Thymus (tissue), 11 donors: Measurements from ENCODE around the gene DELE1. TPM values are rescaled to one million over a fixed set of nuclear protein-coding genes. Genes with fewer than 3 reads are reported as not detected.
"Not testable (repeated sequence)": the region's sequence is repeated elsewhere in the genome, so short reads cannot be mapped to it uniquely, and the experiment has no call there.

Experiments
- DNase-seq, 9 donors: peaks; one replicate each; pipeline ENCODE4 v3.0.0-alpha.2; 2013; ENCODE audit warnings: low spot score in 9 of 9, low read depth in 6 of 9, missing footprints in 1 of 9
- H3K27ac ChIP-seq, 2 donors: one replicate each; pipeline ENCODE4 v1.5.1; 2013; ENCODE audit warnings: control low read depth in 1 of 2, low read depth in 1 of 2, low read length in 1 of 2, mild to moderate bottlenecking in 1 of 2, moderate library complexity in 1 of 2
- H3K27me3 ChIP-seq, 2 donors: one replicate each; pipeline ENCODE4 v1.5.1; 2013; ENCODE audit warnings: low read length in 1 of 2; ENCODE audit not compliant: control insufficient read depth in 2 of 2, insufficient read depth in 1 of 2
- H3K36me3 ChIP-seq, 2 donors: one replicate each; pipeline ENCODE4 v1.5.1; 2013; ENCODE audit warnings: low read length in 1 of 2, mild to moderate bottlenecking in 1 of 2, moderate library complexity in 1 of 2; ENCODE audit not compliant: control insufficient read depth in 2 of 2, insufficient read depth in 2 of 2
- H3K4me1 ChIP-seq, 2 donors: one replicate each; pipeline ENCODE4 v1.5.1; 2013; ENCODE audit warnings: low read length in 2 of 2; ENCODE audit not compliant: control insufficient read depth in 2 of 2, insufficient read depth in 2 of 2
- H3K4me3 ChIP-seq, 2 donors: one replicate each; pipeline ENCODE4 v1.5.1; 2013; ENCODE audit warnings: low read length in 2 of 2, control low read depth in 1 of 2, mild to moderate bottlenecking in 1 of 2
- H3K9me3 ChIP-seq, 2 donors: one replicate each; pipeline ENCODE4 v1.5.1; 2013; ENCODE audit warnings: low read length in 1 of 2, mild to moderate bottlenecking in 1 of 2; ENCODE audit not compliant: control insufficient read depth in 2 of 2, insufficient read depth in 1 of 2
- WGBS: extraction: QIAGEN DNeasy Blood & Tissue Kit; methylation state at CpG from one replicate; pipeline ENCODE4 v1.1.7; 2013; 5-methylcytosine and 5-hydroxymethylcytosine counted together
- polyA plus RNA-seq: library from polyadenylated mRNA; stranded (reverse); fragments of 200-250 nt; gene quantifications from one replicate; pipeline ENCODE4 v1.2.3, GENCODE V29; 2013
- total RNA-seq: library from RNA; stranded (reverse); fragments of 120-200 nt; gene quantifications from one replicate; pipeline ENCODE4 v1.2.4, GENCODE V29; 2013
- donor health status: healthy.

DELE1 gene
- total and polyA plus RNA-seq, 2 donors: 41.5 to 42.3 TPM

- 17% methylated on average over 13 of the region's 13 CpGs for WGBS
- Histone ChIP-seq H3K9me3 (peaks cover 0 to 3% of the 10 kb centered on the region in 2 donors), H3K4me3 (no peak overlapping the region), H3K36me3 (no peaks in the 10 kb centered on the region), H3K4me1 (peaks cover 7 to 14% of the 10 kb centered on the region in 2 donors), H3K27ac (peak overlapping the region in 1 of 2 donors; percentile 31), H3K27me3 (peaks cover 50 to 80% of the 10 kb centered on the region in 2 donors)
- no peak for DNase-seq
Measured at GRCh38 chr5:141882594-141883183, 41.0 kb upstream of the DELE1 start.

GRCh38 chr5:141883184-141883891, 40.3 kb upstream of the DELE1 start:
- Histone ChIP-seq H3K36me3 (no peaks in the 10 kb centered on the region), H3K4me1 (peaks cover 7 to 12% of the 10 kb centered on the region in 2 donors)
- WGBS: 5% methylated on average over 35 of the region's 35 CpGs

DNA sequence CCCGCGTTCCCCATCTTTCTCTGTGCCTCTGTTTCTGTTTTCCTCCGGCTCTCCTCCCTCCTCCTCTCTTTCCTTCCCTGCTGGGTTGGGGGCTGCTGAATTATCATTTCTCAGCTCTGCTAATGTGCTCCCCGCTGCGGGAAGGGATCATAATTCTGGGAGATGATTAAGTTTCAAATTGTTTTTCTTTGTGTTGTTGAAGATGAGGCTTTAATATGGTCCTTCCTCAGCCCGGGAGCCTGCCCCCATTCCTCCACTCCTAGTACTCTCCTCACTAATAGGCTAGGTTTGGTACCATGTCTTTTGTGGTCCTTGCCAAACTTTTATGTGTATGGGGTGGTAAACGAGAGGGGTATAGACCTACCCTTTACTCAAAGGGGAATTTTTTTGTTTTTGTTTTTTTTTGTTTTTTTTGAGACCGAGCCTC, 39.8 kb upstream of the DELE1 start:
- 36% methylated on average over 8 of the region's 8 CpGs for WGBS
- H3K27me3 ChIP-seq: peaks cover 39 to 70% of the 10 kb centered on the region in 2 donors

More at GRCh38 chr5:141883184-141883891, 40.3 kb upstream of the DELE1 start:
- DNase-seq: peak in 1 of 9 donors; percentile 14
- Histone ChIP-seq H3K4me3 (no peak overlapping the region), H3K9me3 (peaks cover 0 to 3% of the 10 kb centered on the region in 2 donors), H3K27me3 (peaks cover 45 to 75% of the 10 kb centered on the region in 2 donors), H3K27ac (no peak overlapping the region)

GRCh38 chr5:141889282-141889871, 34.3 kb upstream of the DELE1 start:
- DNase-seq: no peak

More for the DNA sequence above, 39.8 kb upstream of the DELE1 start:
- Histone ChIP-seq H3K36me3 (no peaks in the 10 kb centered on the region), H3K27ac (no peak overlapping the region), H3K4me1 (peaks cover 2 to 8% of the 10 kb centered on the region in 2 donors), H3K4me3 (no peak overlapping the region), H3K9me3 (peaks cover 0 to 3% of the 10 kb centered on the region in 2 donors)
- no peak for DNase-seq

GRCh38 chr5:141890429-141890828, 33.2 kb upstream of the DELE1 start:
- not testable (repeated sequence) for H3K36me3 ChIP-seq, H3K27ac ChIP-seq, H3K4me1 ChIP-seq, DNase-seq, H3K4me3 ChIP-seq, H3K9me3 ChIP-seq
- H3K27me3 ChIP-seq: peaks cover 3 to 13% of the 10 kb centered on the region in 2 donors
- WGBS: 97% methylated on average over 2 of the region's 2 CpGs

More at GRCh38 chr5:141889282-141889871, 34.3 kb upstream of the DELE1 start:
- Histone ChIP-seq H3K36me3 (no peaks in the 10 kb centered on the region), H3K27me3 (peaks cover 3 to 23% of the 10 kb centered on the region in 2 donors), H3K27ac (no peak overlapping the region), H3K4me3 (no peak overlapping the region), H3K9me3 (no peaks in the 10 kb centered on the region), H3K4me1 (no peaks in the 10 kb centered on the region)
- 64% methylated on average over 3 of the region's 3 CpGs for WGBS

- no peak overlapping the region for H3K27ac ChIP-seq
- DNase-seq: no peak
- 98% methylated on average over 4 of the region's 4 CpGs for WGBS
- H3K27me3 ChIP-seq: no peaks in the 10 kb centered on the region
- no peaks in the 10 kb centered on the region for H3K9me3 ChIP-seq
- H3K36me3 ChIP-seq: no peaks in the 10 kb centered on the region
- no peaks in the 10 kb centered on the region for H3K4me1 ChIP-seq
- no peak overlapping the region for H3K4me3 ChIP-seq
Measured at GRCh38 chr5:141897425-141897824, 26.2 kb upstream of the DELE1 start.

- DNase-seq: no peak
Measured at GRCh38 chr5:141898448-141899049, 25.1 kb upstream of the DELE1 start.

GRCh38 chr5:141902015-141902814, 21.5 kb upstream of the DELE1 start:
- DNase-seq: no peak
- 82% methylated on average over 5 of the region's 5 CpGs for WGBS
- Histone ChIP-seq H3K4me1 (no peaks in the 10 kb centered on the region), H3K27ac (no peak overlapping the region), H3K9me3 (no peaks in the 10 kb centered on the region), H3K36me3 (no peaks in the 10 kb centered on the region), H3K27me3 (peaks cover 0 to 3% of the 10 kb centered on the region in 2 donors), H3K4me3 (no peak overlapping the region)

More at GRCh38 chr5:141898448-141899049, 25.1 kb upstream of the DELE1 start:
- Histone ChIP-seq H3K4me1 (no peaks in the 10 kb centered on the region), H3K4me3 (no peak overlapping the region), H3K27me3 (peaks cover 0 to 3% of the 10 kb centered on the region in 2 donors), H3K36me3 (no peaks in the 10 kb centered on the region), H3K9me3 (no peaks in the 10 kb centered on the region), H3K27ac (no peak overlapping the region)
- WGBS: 92% methylated on average over 2 of the region's 2 CpGs
